SH-SY5Y (cell line): ENCODE data around the gene TFAP2A.

Experiments used
- GATA2 ChIP-seq: IDR thresholded peaks from 2 replicates; pipeline ENCODE4 v1.6.1; 2011; ENCODE audit warnings: mild to moderate bottlenecking, low read depth, low read length
- GATA3 ChIP-seq: IDR thresholded peaks from 2 replicates; pipeline ENCODE4 v1.6.1; 2011; ENCODE audit warnings: low read depth, mild to moderate bottlenecking, low read length, moderate library complexity

- TF ChIP-seq GATA2, result no peak
- no peak for TF ChIP-seq GATA3
Measured at GRCh38 chr6:10446548-10446947, 31.7 kb upstream of the TFAP2A start.
